ENCODE results near the gene XPA. TPM values are rescaled to one million over a fixed set of nuclear protein-coding genes. Genes with fewer than 3 reads are reported as not detected.

The XPA gene
- total RNA-seq, 1 donor from 2014 or later, result 5.8 TPM

GRCh38 chr9:97710356-97711222 lies 13.4 kb upstream of the XPA start:
- H3K9me3 ChIP-seq (replicated peaks), result no peaks in the 10 kb centered on the region
- intact Hi-C loops (cut with micrococcal nuclease), result loop anchor here (5.0 kb wide), 1 partner anchor 192 kb away; no protein-coding TSS in a partner anchor
- peaks cover 4% of the 10 kb centered on the region for H3K4me1 ChIP-seq
- no peak overlapping the region for H3K27ac ChIP-seq (replicated peaks)
- TF ChIP-seq CTCF (IDR thresholded peaks at IDR 0.05; ENCODE audit: borderline replicate concordance), result peak; percentile 92
- DNase-seq, result no peak
- no peaks in the 10 kb centered on the region for H3K36me3 ChIP-seq
- peaks cover 26% of the 10 kb centered on the region for H3K27me3 ChIP-seq (ENCODE audit: low read depth)
- no peak overlapping the region for H3K4me3 ChIP-seq

GRCh38 chr9:97706246-97706645 lies 9.1 kb upstream of the XPA start:
- DNase-seq, result no peak
- Histone ChIP-seq H3K36me3 (no peaks in the 10 kb centered on the region), H3K9me3 (replicated peaks) (no peaks in the 10 kb centered on the region), H3K4me1 (peaks cover 4% of the 10 kb centered on the region), H3K4me3 (no peak overlapping the region), H3K27ac (replicated peaks) (no peak overlapping the region), H3K27me3 (ENCODE audit: low read depth) (peaks cover 24% of the 10 kb centered on the region)
- intact Hi-C loops (cut with micrococcal nuclease), result no loop called here
- TF ChIP-seq CTCF (IDR thresholded peaks at IDR 0.05; ENCODE audit: borderline replicate concordance), result no peak

- H3K9me3 ChIP-seq (replicated peaks), result no peaks in the 10 kb centered on the region
- no peak for DNase-seq
- peaks cover 19% of the 10 kb centered on the region for H3K27me3 ChIP-seq (ENCODE audit: low read depth)
- no peaks in the 10 kb centered on the region for H3K36me3 ChIP-seq
- H3K4me3 ChIP-seq, result no peak overlapping the region
- TF ChIP-seq CTCF (IDR thresholded peaks at IDR 0.05; ENCODE audit: borderline replicate concordance), result no peak
- no peaks in the 10 kb centered on the region for H3K4me1 ChIP-seq
- intact Hi-C loops (cut with micrococcal nuclease), result no loop called here
- no peak overlapping the region for H3K27ac ChIP-seq (replicated peaks)
These were observed 8.3 kb upstream of the XPA start for GRCh38 chr9:97705354-97705950.

- no peak for DNase-seq
- Histone ChIP-seq H3K36me3 (no peaks in the 10 kb centered on the region), H3K27me3 (ENCODE audit: low read depth) (peaks cover 19% of the 10 kb centered on the region), H3K27ac (replicated peaks) (no peak overlapping the region), H3K4me3 (no peak overlapping the region), H3K9me3 (replicated peaks) (no peaks in the 10 kb centered on the region), H3K4me1 (no peaks in the 10 kb centered on the region)
- intact Hi-C loops (cut with micrococcal nuclease), result no loop called here
- no peak for TF ChIP-seq CTCF (IDR thresholded peaks at IDR 0.05; ENCODE audit: borderline replicate concordance)
These were observed 7.7 kb upstream of the XPA start for GRCh38 chr9:97704851-97705250.

GRCh38 chr9:97704345-97704677 lies 7.2 kb upstream of the XPA start:
- no peak for DNase-seq
- intact Hi-C loops (cut with micrococcal nuclease), result no loop called here
- no peak for TF ChIP-seq CTCF (IDR thresholded peaks at IDR 0.05; ENCODE audit: borderline replicate concordance)
- Histone ChIP-seq H3K36me3 (no peaks in the 10 kb centered on the region), H3K4me3 (no peak overlapping the region), H3K27me3 (ENCODE audit: low read depth) (peaks cover 13% of the 10 kb centered on the region), H3K4me1 (no peaks in the 10 kb centered on the region), H3K27ac (replicated peaks) (no peak overlapping the region), H3K9me3 (replicated peaks) (no peaks in the 10 kb centered on the region)

All from left ventricle myocardium inferior (tissue), 1 donor.